Hematopoietic multipotent progenitor cell (in vitro differentiated cells): ENCODE results near the gene SPX. TPM values are rescaled to one million over a fixed set of nuclear protein-coding genes. Genes with fewer than 3 reads are reported as not detected.
A peak's percentile ranks its signal among the peaks of the same experiment; 100 is the strongest.

Experiments used
- DNase-seq, 3 donors: peaks; one replicate each; pipeline ENCODE4 v3.0.0-alpha.2; 2011 to 2015; ENCODE audit warnings: low read depth in 2 of 3, low spot score in 2 of 3
- total RNA-seq: library from RNA; depleted of rRNA; stranded (reverse); fragments of >200 nt; gene quantifications from one replicate; pipeline ENCODE4 v1.2.3, GENCODE V29; 2012

SPX gene
- total RNA-seq, 1 donor: under 0.01 TPM

DNA sequence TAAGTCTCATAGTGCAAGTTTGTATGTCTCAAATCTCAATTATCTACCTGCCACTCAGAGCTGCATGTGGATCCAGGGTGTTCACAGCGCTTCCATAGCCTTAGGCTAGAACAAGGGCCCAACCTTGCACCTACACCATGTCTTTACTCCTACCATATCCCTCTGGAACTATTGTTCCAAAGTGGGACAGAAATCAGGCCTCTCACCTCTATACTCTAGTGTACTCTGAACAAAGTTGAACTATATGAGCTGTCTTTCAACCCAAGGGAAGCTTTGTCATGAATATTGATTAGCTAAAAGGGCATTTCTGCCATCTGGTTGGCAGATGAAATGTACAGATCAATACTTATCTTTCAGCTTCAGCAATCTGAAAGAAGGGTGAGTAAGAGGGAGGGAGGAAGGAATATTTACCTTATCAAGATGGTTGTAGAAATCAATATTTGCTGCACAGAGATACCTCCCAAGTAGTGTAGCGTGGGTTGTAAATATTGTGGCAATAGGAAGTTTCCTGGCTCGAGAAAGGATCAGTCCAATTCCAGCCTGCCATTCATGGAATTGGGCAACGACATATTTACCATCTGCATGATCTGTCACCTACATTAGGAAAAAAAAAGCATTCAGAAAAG lies 47.8 kb downstream of the SPX start:
- no peak for DNase-seq

DNA sequence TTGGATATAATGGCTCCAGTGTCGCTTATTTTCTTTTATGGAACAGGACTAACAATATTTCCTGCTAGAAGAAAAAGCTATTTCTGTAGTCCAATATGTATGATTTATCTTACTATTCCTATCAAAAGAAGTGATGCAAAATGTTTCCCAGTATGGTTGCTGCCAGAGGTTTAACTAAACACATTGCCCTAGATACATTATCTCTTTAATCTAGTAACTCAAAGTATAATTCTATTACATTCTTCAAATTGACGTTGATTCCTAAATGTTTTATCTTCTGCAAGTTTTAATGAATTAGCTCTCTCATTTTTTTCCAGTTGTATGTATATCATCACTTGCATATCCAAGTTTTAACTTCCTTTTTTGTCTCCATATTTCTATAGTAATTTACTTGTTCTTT lies 50.3 kb downstream of the SPX start:
- no peak for DNase-seq

DNA sequence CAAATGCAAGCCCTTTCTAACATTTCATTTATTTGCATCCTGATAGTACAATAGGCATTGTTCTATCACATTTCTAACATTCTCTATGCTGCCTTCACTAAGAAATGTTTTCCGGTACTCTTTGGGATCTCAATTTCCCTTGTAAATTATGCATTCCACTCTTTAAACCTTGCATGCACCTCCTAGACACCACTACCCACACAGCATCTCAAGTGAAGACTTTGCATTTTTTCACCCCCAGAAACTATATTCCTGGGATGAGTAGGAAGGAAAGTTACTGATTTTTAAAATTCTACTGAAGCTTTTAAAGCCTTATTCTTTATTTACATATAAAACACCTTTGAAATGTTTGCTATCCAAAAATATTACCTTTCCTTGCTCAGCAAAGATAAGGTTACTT lies 51.4 kb downstream of the SPX start:
- no peak for DNase-seq

DNA sequence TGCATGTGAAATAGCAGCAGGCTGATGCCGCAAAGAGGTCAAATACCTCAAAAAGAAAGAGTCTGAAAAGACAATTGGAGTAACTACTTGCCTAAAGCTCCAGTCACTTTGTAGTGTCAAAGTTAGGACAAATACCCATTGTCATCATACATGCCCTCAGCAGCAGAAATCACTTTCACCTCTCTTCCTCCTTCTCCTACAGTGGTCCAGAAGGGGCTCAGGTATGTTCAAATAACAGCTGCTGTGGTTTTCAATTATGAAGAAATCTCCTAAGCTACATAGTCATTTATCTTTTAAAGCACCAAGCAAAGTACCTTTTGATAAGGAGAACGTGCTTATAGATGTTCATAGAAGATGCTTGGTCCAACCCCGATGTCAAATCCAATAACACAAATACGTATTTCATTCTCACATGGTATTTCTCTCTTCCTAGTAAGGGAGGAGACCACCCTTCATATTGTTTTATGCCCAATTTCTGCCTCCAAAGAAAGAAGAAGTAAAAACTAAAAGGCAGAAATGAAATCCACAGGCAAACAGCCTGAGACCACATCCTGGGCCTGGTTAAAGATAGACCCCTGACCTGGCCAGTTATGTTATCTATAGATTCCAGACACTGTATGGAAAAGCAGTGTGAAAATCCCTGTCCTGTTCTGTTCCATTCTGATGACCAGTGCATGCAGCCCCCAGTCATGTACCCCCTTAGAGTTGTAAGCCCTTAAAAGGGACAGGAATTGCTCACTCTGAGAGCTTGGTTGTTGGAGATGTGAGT lies 54.8 kb downstream of the SPX start:
- DNase-seq: peak in 2 of 3 donors; percentile 14 to 52

Other genes with a start within 250 kb of the SPX start
- under 0.01 TPM for gene SLCO1A2, start 191.4 kb upstream of the SPX start, total RNA-seq
- not detected for gene IAPP, start 153.4 kb upstream of the SPX start, total RNA-seq
- 5.7 TPM for gene PYROXD1, start 88.6 kb upstream of the SPX start, total RNA-seq
- 11.6 TPM for gene RECQL, start 24.7 kb upstream of the SPX start, total RNA-seq
- 4.6 TPM for gene GOLT1B, start 24.5 kb upstream of the SPX start, total RNA-seq
- gene GYS2, start 78.6 kb downstream of the SPX start, total RNA-seq: not detected
- 400 TPM for gene LDHB, start 131.5 kb downstream of the SPX start, total RNA-seq
- 0.27 TPM for gene KCNJ8, start 248.4 kb downstream of the SPX start, total RNA-seq